ENCODE results near the gene SLC35E3.
A peak's percentile ranks its signal among the peaks of the same experiment; 100 is the strongest.

SLC35E3 gene

DNA sequence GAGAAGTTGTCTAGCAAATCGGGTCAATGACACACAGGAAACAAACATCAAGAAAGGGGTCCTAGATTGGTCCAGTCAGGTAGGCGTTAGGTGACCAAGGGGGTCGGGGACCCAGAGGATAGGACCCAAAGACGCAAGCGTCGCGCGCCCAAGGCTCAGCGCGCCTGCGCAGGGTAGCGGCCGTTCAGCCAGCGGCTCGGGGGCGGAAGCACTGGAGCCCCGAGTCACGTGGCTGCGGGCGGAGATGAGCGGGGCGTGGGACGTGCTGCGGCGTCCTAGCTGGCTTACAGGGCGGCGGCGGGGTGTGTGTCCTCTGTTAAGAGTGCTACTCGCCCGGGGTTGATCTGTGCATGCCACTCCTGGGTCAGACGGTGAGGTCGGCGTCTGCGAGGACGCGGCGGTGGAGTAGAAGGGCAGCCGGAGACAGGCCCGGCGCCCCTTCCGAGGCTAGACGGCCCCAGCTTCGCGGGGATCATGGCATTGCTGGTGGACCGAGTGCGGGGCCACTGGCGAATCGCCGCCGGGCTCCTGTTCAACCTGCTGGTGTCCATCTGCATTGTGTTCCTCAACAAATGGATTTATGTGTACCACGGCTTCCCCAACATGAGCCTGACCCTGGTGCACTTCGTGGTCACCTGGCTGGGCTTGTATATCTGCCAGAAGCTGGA lies at the start of gene SLC35E3:
Gene SLC35E3 (plus strand): TSS at position 273 of the 668 bp plus-strand sequence. CDS start 202 bp downstream, at position 475.
- peak; percentile 75 for DNase-seq

DNA sequence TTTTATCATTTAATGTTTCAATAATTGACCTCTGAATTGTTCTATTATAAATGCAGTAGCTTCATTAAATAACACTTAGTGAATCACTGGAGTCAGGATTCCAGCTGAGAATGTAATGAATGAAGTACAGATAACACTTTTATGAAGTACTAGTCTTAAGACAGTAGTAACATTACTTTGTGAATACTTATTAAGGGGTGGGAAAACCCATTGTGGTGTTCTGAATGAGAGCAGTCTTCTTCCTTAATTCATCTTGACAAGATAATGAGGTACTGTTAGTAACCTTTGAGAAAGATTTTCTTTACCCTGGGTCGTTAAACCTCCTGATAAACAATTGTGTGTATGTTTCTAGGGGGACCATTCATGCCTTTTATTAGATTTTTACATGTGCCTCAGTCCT lies 46.5 kb upstream of the SLC35E3 start:
- no peak for DNase-seq

DNA sequence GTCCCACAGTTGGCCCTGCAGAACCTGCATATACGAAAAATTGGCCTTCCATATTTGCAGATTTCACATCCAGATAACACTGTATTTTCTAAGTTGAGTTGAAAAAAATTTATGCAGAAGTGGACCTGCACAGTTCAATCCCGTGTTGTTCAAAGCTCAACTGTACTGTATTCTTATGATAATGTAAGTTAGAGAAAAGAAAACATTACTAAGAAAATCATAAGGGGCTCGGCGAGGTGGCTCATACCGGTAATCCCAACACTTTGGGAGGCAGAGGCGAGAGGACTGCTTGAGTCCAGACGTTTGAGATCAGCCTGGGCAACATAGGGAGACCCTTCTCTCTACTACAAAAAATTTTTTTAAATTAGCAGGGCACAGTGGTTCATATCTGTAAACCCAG lies 18.2 kb upstream of the SLC35E3 start:
- DNase-seq: no peak

DNA sequence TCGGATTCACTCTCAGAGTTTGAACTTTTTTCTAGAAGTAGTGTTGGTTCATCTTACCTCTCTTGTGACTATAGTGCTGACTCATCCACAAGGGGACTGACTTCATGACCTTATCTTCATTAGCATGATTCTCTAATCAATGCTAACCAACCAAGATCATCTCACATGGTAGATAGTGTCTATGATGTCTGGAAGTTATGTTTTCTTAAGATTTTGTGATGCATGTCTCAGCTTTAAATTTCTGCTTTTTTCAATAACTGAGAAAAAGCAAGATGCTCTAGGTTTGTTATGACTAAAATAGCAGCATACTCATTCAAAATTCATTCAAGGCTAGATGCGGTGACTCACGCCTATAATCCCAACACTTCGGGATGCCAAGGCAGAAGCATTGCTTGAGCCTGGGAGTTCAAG lies 12.3 kb upstream of the SLC35E3 start:
- peak; percentile 53 for DNase-seq

DNA sequence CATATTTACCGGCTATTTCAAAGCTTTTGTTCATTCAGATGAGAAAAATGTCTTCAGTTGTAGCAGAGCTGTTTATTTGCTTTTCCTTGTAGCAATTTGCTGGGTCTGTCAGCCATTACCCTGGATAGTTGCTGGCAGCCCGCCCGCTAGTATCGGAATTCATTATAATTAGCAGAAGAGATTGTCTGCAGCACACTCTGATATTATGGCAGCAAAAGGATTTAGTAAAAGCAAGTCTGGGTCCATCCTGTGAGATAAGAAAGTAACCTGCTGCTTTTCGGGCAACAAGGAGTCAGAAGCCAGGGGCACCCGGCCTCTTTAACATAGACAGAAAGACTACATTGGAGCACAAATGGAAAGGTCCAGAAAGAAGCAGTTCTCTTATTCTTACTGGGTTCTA lies 6.1 kb upstream of the SLC35E3 start:
- DNase-seq: no peak

DNA sequence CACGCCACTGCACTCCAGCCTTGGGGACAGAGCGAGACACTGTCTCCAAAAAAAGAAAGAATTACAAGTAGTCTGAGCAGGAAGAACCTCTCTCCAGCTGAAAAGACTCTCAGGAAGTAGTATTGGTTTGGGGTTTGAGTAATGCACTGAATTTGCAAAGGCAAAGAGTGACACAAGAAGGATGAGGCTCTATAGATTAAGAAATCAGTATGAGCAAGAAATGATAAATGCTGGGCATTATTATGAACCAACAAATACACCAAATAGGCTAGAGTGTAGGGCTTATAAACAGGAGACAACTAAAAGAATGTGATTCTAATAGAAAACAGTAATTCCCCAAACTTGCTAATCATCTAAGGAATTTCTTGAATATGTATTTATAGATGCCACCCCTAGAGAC lies 2.6 kb upstream of the SLC35E3 start:
- no peak for DNase-seq

DNA sequence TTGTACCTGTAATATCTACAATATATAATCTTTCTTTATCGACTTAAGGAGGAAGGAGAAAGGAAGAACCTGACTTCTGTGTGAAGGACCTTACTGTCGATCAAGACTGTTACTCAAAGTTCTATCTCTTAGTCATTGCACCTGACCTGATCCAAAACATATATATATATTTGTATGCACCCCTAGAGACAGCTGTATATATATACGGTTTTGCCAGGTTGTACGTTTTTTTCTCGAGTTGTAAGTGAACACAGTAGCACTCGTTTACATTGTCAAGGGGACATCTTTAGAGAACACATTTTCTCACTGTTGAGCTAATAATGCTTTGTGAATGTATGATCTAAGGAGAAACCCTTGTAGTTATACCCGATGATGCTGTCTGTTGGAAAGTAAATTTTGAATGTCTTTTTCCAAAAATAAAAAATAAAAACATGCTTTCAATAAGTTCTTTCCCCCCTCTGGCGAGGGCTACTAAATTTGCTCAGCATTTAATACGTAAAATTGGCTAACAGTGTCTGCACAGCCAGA lies 536 bp upstream of the SLC35E3 start:
- no peak for DNase-seq

DNA sequence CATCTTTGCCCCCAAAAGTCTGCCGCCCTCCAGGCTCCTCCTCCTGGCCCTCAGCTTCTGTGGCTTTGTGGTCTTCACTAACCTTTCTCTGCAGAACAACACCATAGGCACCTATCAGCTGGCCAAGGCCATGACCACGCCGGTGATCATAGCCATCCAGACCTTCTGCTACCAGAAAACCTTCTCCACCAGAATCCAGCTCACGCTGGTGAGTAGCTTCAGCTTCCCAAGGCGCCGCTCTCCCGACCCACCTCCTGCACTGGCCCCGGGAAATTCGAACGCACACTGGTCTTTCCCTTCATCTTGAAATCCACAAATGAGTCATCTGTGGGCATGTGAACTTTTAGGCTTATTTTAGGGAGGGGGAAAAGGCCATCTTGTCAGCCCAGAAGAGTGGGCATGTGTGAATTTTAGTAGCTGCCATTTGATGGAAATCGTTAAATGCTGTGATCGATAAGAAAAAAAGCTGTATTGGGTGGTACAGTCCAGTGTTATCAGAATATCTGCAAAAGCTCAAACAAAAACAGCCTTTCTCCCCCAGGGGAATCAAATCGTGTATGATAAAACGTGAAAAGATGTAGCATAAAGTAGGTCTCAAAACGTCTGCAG lies 700 bp downstream of the SLC35E3 start:
- peak; percentile 58 for DNase-seq

DNA sequence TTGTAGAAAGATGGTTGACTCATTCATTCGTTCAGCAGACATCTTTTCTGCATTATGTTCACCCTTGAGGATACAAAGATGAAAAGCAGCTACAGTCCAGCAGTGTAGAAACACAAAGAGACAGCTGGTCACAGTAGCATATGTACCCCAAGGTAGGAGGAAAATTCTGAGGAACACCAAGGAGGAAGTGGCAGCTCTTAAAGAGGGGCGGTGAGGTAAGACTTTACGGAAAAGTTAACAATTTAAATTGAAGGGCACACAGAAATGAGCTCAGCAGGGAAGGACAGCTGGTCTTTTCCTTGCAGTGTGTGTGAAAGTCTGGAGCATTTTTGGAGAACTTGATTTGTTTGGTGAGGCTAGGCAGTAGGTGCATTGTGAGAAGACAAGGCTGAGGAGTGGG lies 3.5 kb downstream of the SLC35E3 start:
- DNase-seq: no peak

DNA sequence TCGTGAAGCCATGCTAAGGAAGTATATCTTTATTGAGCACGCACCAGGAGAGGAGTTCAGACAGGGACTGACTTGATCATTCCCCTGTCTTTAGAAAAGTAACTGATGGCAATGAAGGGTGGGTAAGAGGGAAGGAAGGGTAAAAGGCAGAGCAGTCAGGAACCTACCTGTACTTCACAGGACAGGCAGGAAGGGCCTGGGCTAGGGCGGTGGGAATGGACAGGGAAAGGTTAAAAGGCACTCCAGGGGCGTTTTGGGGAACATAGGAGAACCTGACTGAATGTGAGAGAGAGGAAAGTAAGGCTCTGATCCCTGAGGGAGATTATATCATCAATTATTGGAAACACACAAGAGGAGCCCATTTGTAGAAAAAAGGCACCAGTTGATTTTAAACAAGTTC lies 3.9 kb downstream of the SLC35E3 start:
- no peak for DNase-seq

DNA sequence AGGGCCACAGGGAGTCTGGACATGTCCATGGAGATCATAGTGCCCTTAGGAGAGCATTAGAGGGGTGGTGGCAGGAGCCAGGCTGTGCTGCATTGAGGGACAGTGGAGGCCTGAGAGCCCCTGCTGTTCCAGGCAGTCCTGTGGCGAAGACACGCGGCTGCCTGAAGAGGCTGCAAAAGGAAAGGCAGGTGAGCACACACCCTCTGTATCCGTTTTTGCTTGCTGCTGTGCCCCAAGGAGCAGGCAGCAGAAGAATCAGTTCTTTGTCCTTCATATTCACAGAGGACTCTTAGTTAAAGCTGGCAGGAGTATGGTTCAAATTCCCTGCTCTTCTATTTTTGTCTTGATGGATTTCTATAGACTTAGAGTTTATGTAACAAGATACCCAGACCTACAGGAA lies 4.5 kb downstream of the SLC35E3 start:
- no peak for DNase-seq

DNA sequence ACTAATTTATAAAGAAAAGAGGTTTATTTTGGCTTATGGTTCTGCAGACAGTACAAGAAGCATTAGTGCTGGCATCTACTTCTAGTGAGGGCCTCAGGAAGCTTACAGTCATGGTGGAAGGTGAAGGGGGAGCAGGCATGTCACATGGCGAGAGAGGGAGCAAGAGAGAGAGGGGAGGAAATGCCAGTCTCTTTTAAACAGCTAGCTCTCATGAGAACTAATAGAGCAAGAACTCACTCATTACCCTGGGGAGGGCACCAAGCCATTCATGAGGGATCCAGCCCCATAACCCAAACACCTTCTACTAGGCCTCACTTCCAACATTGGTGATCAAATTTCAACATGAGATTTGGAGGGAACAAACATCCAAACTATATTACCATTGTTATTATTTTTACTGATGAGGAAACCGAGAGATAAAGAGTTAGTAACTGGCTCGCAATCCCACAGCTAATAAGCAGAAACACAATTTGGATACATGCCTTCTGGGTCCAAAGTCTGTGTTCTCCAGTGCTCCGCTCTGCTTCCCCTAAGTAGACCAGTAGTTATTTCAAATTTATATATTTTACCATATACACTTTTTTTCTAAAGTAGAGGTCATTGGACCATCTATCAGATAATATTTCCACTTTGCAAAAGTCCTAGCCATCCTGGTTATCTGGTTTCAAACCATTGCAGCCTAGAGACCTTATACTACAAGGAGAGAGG lies 9.7 kb downstream of the SLC35E3 start:
- no peak for DNase-seq

DNA sequence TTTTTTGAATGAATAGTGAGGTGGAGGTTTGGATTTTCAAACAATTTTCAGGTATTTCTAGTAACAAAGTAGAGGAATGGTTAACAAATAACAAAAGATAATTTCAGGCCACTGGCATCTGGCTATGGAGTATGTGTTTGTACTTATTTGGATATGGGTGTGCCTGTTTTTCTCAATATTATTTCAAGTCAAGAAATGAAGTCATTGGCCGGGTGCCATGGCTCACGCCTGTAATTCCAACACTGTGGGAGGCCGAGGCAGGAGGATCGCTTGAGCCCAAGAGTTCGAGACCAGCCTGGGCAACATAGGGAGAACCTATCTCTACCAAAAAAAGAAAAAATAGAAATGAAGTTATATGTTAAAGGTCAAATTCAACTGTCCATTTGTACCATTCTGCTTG lies 13.9 kb downstream of the SLC35E3 start:
- DNase-seq: no peak

DNA sequence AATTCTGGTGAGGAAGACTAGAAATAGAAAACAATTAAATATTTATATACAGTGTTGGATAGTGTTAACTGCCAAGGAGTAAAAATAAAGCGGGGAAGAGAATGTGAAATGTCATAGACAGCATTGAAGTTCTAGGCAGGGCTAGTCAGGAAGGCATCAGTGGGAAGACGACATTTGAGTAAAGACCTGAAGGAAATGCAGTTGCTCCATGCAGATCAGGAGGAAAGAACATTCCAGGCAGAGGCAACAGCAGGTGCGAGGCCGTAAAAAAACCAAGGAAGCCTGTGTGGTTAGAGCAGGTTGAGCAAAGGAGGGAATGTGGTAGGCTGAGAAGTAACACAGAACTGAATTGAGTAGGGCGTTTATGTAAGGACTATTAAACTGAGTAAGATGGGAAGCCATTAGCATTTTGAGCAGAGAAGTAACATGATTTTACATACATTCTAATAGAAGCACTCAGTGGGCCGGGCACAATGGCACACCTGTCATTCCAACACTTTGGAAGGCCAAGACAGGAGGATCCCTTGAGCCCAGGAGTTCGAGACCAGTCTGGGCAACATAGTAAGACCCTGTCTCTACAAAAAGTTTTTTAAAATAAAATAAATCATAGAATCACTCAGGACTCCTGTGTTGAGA lies 14.9 kb downstream of the SLC35E3 start:
- no peak for DNase-seq

DNA sequence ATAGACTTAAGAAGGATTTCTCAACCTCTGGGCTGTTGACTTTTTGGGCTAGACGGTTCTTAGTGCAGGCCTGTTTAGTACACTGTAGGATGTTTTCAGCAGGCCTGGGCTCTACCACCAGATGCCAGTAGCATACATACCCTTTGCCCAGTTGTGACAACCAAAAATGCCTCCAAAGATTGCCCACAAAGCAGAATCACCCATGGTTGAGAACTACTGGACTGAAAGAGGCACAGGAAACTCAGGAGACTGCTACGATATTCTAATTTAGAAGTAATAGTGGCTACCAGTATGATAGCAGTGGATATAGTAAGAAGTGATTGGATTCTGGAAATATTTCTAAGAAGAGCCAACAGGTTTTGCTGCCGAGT lies 15.5 kb downstream of the SLC35E3 start:
- no peak for DNase-seq

DNA sequence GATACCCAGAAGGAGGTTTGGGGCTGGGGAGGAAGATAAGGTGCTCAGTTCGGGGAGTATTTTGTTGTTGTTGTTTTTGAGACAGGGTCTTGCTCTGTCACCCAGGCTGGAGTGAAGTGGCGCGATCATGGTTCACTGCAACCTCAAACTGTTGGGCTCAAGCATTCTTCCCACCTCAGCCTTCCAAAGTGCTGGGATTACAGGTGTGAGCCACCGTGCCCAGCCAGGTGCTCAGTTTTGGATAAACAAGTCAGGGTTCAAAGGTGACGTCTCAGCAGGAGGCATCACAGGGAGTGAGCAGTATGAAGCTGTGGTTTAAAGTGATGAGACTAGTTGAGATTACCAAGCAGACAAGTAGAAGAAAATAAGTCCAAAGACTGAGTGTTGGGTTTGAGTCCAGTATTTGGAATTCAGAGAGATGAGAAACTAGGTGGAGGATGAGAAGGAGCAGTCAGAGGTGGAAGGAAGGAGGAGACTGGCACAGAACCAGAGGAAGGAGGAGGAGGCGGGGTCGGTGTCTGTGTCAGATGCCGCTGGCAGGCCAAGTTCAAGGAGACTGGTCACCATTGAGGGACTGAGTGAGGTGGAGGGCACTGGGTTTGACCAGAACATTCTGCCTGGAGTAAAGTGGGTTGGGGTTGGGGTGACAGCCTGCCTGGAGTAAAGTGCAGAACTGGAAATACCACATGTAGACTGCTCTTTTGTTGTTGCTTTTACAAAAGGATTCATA lies 16.1 kb downstream of the SLC35E3 start:
- DNase-seq: no peak

DNA sequence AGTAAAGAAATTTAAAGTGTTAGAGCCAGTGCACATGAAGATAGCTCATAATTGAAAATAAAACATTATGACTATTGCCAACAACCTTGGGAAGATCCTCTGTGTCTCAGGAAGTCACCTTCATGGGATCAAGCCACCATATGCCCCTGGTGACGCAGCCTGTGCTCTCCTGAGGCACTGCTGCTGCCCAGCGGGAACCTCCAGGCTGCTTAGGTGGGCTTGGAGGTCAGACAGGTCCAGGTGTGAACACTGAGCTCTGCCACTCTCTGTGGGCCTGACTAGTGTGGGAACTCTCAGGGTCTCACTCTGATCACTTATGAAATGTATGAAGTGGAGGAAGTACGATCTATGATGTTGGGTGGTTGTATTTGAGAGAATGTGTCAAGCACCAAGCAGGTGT lies 16.7 kb downstream of the SLC35E3 start:
- no peak for DNase-seq

DNA sequence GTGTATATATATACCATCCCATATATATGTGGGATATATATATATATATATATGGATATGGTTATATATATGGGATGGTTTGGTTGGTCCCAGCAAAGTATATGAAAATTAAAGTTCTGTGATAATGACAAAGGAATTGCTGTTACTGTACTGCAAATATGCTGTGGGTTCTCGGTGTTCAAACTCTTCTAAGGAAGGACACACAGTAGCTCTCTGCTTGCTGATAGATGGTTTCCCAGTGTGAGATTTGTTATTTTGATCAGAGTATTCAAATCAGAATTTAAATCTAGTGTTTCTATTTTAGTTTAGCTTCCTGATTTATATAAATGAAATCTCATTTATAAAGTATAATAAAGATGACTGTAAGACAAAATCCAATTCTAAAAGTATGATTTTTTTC lies 19.7 kb downstream of the SLC35E3 start:
- DNase-seq: no peak

DNA sequence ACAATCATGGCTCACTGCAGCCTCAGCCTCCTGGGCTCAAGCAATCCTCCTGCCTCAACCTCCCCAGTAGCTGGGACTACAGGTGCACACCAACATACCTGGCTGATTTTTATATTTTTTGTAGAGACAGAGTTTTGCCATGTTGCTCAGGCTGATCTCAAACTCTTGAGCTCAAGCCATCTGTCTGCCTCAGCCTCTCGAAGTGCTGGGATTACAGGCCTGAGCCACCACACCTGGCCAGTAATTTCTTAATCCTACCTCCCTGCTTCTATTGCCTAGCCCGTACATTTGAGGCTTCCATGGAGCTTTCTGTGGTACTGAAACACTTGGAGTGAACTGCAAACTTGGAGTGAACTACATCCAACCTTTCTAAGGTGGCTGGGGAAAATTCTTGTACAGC lies 20.7 kb downstream of the SLC35E3 start:
- DNase-seq: no peak

DNA sequence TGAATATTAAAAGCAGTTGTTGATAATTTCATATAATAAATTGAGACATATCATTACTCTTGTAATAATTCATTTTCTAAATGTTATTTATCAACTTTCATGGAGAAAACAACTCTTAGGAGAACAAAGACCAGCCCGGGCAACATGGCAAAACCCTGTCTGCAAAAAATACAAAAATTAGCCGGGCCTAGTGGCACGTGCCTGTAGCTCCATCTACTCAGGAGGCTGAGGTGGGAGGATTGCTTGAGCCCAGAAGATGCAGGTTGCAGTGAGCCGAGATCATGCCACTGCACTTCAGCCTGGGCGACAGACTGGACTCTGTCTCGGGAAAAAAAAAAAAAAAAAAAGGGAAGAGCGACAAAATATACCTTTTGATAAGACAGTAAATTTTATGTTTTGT lies 21.2 kb downstream of the SLC35E3 start:
- DNase-seq: no peak

DNA sequence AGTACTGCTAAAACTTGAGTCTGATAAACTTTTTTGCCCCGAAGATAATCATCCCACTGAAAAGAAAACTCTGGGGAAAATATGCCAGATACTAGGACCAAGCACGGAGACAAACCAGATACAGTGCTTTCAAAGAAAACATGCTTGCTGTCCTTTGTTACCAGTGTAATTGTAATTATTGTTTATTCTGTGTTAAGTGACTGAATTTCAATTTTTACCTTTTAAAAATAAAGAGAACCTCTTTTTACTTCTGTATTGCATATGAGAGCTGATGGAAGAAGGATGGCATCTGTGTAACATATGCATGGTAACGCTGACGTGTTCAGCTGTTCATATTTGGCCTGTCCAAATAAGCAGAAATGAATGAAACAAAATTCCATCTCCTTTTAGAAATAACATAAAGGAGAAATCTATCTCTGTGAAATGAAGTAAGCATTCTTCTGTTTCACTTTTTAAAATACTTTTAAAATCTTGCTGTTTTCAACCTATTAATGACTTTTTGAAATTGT lies 22.5 kb downstream of the SLC35E3 start:
- DNase-seq: no peak

DNA sequence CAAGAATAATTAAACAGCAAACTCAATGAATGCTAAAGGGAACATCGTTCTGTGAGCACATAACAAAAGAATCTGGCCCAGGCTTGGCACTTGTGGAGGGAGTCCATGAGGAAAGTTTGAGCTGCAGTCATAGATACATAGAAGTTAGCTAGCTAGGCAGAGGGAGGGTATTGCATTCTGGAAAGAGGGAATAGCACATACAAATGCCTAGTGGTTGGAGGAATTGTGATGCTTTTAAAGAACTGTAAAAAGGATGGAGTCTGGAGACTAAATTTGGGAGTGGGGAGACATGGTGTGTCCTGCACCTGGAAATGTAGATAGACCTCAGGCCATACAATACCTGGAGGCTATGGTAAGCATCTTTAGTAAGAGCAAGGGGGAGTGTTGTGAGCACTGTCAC lies 24.0 kb downstream of the SLC35E3 start:
- no peak for DNase-seq
